ENCODE data around the gene SENP2. TPM values are rescaled to one million over a fixed set of nuclear protein-coding genes. Genes with fewer than 3 reads are reported as not detected.

The SENP2 gene
- total RNA-seq, 4 donors from 2014 or later, result 22.4 to 32.2 (median 26.8) TPM

DNA sequence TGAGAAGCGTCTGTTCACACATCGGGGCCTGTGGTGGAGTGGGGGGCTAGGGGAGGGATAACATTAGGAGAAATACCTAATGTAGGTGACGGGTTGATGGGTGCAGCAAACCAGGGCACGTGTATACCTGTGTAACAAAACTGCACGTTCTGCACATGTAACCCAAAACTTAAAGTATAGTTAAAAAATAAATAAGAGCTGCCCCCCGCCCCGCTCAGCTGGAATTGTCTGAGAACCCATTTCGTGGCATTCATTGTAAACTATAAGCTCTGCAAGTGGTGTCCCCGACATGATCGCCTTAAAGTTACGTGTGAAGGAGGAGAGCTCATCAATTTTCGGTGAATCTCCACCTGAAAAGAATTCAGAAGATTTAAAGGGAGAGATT is 26.4 kb upstream of the SENP2 start:
- H3K27ac ChIP-seq (replicated peaks in 1 of 4), result no peak overlapping the region
- H3K4me1 ChIP-seq, result peaks cover 0 to 7% (median 2%) of the 10 kb centered on the region in 4 donors
- peaks cover 0 to 23% (median 0%) of the 10 kb centered on the region in 4 donors for H3K27me3 ChIP-seq
- TF ChIP-seq, protein P1, sequence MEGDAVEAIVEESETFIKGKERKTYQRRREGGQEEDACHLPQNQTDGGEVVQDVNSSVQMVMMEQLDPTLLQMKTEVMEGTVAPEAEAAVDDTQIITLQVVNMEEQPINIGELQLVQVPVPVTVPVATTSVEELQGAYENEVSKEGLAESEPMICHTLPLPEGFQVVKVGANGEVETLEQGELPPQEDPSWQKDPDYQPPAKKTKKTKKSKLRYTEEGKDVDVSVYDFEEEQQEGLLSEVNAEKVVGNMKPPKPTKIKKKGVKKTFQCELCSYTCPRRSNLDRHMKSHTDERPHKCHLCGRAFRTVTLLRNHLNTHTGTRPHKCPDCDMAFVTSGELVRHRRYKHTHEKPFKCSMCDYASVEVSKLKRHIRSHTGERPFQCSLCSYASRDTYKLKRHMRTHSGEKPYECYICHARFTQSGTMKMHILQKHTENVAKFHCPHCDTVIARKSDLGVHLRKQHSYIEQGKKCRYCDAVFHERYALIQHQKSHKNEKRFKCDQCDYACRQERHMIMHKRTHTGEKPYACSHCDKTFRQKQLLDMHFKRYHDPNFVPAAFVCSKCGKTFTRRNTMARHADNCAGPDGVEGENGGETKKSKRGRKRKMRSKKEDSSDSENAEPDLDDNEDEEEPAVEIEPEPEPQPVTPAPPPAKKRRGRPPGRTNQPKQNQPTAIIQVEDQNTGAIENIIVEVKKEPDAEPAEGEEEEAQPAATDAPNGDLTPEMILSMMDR (IDR thresholded peaks at IDR 0.05), result no peak
- no peak for TF ChIP-seq POLR2A (IDR thresholded peaks at IDR 0.05; ENCODE audit: low read depth)
- TF ChIP-seq POLR2AphosphoS5 (IDR thresholded peaks at IDR 0.05), result no peak
- TF ChIP-seq EP300 (IDR thresholded peaks at IDR 0.05), result no peak
- H3K9me3 ChIP-seq, result no peaks in the 10 kb centered on the region
- no peak overlapping the region for H3K4me3 ChIP-seq
- no peaks in the 10 kb centered on the region for H3K36me3 ChIP-seq
- intact Hi-C loops (cut with DNase I), result loop anchor here (5.0 to 10.0 kb wide), 2 partner anchors 57 to 205 kb away; no protein-coding TSS in a partner anchor
- WGBS, result 88% methylated on average over 12 of the region's 12 CpGs
- DNase-seq (ENCODE audit: extremely low spot score), result no peak

DNA sequence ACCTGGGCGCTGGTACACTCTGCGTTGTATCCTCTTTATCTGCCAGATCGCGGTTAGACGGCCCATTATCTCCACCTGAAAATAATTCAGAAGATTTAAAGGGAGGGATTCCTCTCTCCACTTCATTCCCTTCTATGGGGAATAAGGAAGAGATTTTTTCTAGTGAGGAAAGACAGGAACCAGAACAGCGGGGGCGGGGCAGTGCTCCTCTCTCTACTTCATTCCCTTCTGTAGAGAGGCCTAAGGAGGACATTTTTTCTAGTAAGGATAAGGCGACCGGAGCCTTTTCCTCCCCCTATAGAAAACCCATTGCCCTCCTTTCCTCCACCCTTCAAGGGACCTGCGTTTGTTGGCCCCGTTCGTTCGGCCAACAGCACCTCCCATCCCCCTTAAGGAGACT is 25.4 kb upstream of the SENP2 start:
- intact Hi-C loops (cut with DNase I), result no loop called here
- 91% methylated on average over 13 of the region's 13 CpGs for WGBS
- no peaks in the 10 kb centered on the region for H3K9me3 ChIP-seq
- H3K4me3 ChIP-seq, result no peak overlapping the region
- H3K4me1 ChIP-seq, result peaks cover 0 to 7% (median 2%) of the 10 kb centered on the region in 4 donors
- H3K27ac ChIP-seq (replicated peaks in 1 of 4), result no peak overlapping the region
- no peak for DNase-seq (ENCODE audit: extremely low spot score)
- no peak for TF ChIP-seq POLR2AphosphoS5 (IDR thresholded peaks at IDR 0.05)
- H3K36me3 ChIP-seq, result no peaks in the 10 kb centered on the region
- H3K27me3 ChIP-seq, result peaks cover 0 to 23% (median 0%) of the 10 kb centered on the region in 4 donors

DNA sequence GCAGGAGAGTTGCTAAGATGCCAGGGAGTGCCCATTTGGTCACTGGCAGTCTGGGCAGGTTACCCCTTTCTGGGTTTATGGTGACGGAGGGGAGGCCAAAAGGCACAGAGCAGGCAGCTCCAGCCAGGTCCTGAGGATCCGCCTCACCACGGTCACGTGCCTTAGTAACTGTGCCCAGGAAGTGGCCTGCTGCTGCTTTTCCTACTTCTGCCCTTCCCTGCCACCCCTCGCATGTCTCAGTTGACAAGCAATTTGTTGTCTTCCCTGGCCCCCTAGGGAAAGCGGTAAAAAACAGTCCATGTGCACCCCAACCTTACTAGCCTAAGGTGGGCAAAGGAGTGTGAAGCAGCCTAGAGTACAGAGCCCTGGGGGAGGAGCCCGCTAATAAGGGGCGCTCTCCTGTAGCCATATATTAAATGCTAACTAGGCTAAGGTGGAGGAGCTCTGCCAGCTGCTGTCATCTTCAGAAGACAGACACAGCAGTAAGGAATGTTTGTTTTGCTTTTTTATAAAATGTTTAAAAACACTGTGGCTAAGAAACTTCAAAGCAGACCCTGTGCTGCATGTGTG is 24.6 kb upstream of the SENP2 start:
- TF ChIP-seq POLR2AphosphoS5 (IDR thresholded peaks at IDR 0.05), result no peak
- TF ChIP-seq EP300 (IDR thresholded peaks at IDR 0.05), result no peak
- TF ChIP-seq, protein P1 (IDR thresholded peaks at IDR 0.05), result no peak
- no peak for TF ChIP-seq POLR2A (IDR thresholded peaks at IDR 0.05; ENCODE audit: low read depth)
- no peaks in the 10 kb centered on the region for H3K36me3 ChIP-seq
- no peaks in the 10 kb centered on the region for H3K9me3 ChIP-seq
- DNase-seq (ENCODE audit: extremely low spot score), result no peak
- intact Hi-C loops (cut with DNase I), result no loop called here
- no peak overlapping the region for H3K4me3 ChIP-seq
- H3K27me3 ChIP-seq, result peaks cover 0 to 23% (median 0%) of the 10 kb centered on the region in 4 donors
- WGBS, result 76% methylated on average over 8 of the region's 8 CpGs
- no peak overlapping the region for H3K27ac ChIP-seq (replicated peaks in 1 of 4)
- peaks cover 0 to 7% (median 2%) of the 10 kb centered on the region in 4 donors for H3K4me1 ChIP-seq

- Histone ChIP-seq H3K27me3 (peaks cover 0 to 23% (median 0%) of the 10 kb centered on the region in 4 donors), H3K36me3 (no peaks in the 10 kb centered on the region), H3K9me3 (no peaks in the 10 kb centered on the region), H3K4me3 (no peak overlapping the region), H3K4me1 (peaks cover 0 to 7% (median 2%) of the 10 kb centered on the region in 4 donors), H3K27ac (replicated peaks in 1 of 4) (no peak overlapping the region)
- intact Hi-C loops (cut with DNase I), result no loop called here
- 59% methylated on average over 5 of the region's 5 CpGs for WGBS
- DNase-seq (ENCODE audit: extremely low spot score), result no peak
- TF ChIP-seq, protein P1 (IDR thresholded peaks at IDR 0.05), result no peak
- TF ChIP-seq POLR2A (IDR thresholded peaks at IDR 0.05; ENCODE audit: low read depth) (no peak), POLR2AphosphoS5 (IDR thresholded peaks at IDR 0.05) (no peak), EP300 (IDR thresholded peaks at IDR 0.05) (no peak)
Observed at GRCh38 chr3:185561958-185562357, 24.1 kb upstream of the SENP2 start.

GRCh38 chr3:185572183-185572582 is 13.9 kb upstream of the SENP2 start:
- WGBS, result 87% methylated on average over 5 of the region's 5 CpGs
- Histone ChIP-seq H3K27me3 (peaks cover 0 to 4% (median 0%) of the 10 kb centered on the region in 4 donors), H3K9me3 (peaks cover 0 to 15% (median 3%) of the 10 kb centered on the region in 4 donors), H3K36me3 (no peaks in the 10 kb centered on the region), H3K4me3 (no peak overlapping the region), H3K27ac (replicated peaks in 1 of 4) (no peak overlapping the region), H3K4me1 (no peaks in the 10 kb centered on the region)
- no peak for DNase-seq (ENCODE audit: extremely low spot score)
- TF ChIP-seq POLR2AphosphoS5 (IDR thresholded peaks at IDR 0.05) (no peak), EP300 (IDR thresholded peaks at IDR 0.05) (no peak), POLR2A (IDR thresholded peaks at IDR 0.05; ENCODE audit: low read depth) (no peak)
- TF ChIP-seq, protein P1 (IDR thresholded peaks at IDR 0.05), result no peak
- intact Hi-C loops (cut with DNase I), result no loop called here

All from esophagus muscularis mucosa (tissue), 4 donors.